ENCODE data around the gene NELL1.

NELL1 gene

DNA sequence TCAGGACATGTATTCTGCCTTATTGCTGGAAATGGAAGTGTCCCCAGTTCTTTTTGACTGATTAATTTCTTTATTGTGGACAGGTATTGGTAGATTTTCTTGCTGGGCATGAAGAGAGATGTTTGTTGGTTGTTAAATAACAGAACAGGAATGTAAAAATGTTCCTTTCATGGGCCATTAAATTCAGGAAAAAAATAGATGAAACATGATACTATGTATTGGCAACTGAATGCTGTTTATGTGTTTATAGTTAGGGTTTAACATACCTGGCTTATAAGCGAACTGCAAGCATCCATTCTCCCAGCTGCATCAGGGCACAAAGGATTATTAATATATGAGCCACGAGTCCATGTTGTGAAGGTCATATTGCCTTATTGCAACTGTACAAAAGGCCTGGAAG is 368.5 kb downstream of the NELL1 start:
- Histone ChIP-seq H3K27ac (no peak overlapping the region), H3K36me3 (replicated peaks) (no peaks in the 10 kb centered on the region), H3K27me3 (replicated peaks) (no peaks in the 10 kb centered on the region), H3K4me3 (ENCODE audit: low read depth, low read length) (no peak overlapping the region)
- DNase-seq = no peak
- in situ Hi-C loops (cut with HindIII; ENCODE audit: low pct_ligation_motif_present, low sequenced_read_pairs) = no loop called here
- TF ChIP-seq, protein P1, sequence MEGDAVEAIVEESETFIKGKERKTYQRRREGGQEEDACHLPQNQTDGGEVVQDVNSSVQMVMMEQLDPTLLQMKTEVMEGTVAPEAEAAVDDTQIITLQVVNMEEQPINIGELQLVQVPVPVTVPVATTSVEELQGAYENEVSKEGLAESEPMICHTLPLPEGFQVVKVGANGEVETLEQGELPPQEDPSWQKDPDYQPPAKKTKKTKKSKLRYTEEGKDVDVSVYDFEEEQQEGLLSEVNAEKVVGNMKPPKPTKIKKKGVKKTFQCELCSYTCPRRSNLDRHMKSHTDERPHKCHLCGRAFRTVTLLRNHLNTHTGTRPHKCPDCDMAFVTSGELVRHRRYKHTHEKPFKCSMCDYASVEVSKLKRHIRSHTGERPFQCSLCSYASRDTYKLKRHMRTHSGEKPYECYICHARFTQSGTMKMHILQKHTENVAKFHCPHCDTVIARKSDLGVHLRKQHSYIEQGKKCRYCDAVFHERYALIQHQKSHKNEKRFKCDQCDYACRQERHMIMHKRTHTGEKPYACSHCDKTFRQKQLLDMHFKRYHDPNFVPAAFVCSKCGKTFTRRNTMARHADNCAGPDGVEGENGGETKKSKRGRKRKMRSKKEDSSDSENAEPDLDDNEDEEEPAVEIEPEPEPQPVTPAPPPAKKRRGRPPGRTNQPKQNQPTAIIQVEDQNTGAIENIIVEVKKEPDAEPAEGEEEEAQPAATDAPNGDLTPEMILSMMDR (IDR thresholded peaks at IDR 0.05; ENCODE audit: low read depth, low read length, missing control alignments) = no peak

DNA sequence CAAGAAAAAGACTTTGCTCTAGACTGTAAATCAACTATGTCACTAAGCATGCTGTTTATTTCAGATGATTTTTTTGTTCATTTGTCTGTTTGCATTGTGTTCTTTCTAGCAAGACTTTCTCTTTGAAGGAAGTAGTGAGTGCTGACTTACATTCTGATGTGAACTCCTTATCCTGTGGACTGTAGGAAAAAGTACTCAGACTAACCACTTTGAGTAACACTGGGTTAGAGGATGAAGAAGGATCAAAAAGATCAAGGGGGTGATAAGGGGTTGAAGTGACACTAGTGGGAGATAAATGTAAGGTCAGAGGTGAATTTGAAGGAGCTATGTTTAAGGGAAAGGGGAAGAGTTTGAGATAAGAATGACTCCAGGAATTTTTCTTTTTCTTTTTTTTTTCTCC is 369.4 kb downstream of the NELL1 start:
- TF ChIP-seq, protein P1 (IDR thresholded peaks at IDR 0.05; ENCODE audit: low read depth, low read length, missing control alignments) = no peak
- in situ Hi-C loops (cut with HindIII; ENCODE audit: low pct_ligation_motif_present, low sequenced_read_pairs) = no loop called here

DNA sequence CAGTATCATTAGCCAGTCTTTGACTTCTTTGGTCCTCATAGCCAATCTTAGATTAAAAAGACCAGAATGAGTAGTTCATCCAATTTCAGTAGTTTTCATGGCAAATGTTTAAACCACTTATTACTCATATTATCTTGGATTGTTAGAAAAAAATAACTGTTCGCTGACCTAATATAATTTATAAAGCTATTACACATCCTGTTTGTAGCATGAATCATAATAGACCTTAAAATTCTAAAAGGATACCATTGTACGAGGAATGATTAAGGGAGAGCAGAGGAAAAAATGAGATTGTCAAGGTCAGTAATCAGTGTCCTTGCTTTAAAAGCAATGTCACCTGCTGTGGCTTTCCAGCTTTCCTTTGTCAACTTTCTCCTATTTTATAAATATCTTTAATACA is 371.2 kb downstream of the NELL1 start:
- no peaks in the 10 kb centered on the region for H3K36me3 ChIP-seq (replicated peaks)
- H3K27ac ChIP-seq = no peak overlapping the region
- H3K4me3 ChIP-seq (ENCODE audit: low read depth, low read length) = no peak overlapping the region
- DNase-seq = no peak
- in situ Hi-C loops (cut with HindIII; ENCODE audit: low pct_ligation_motif_present, low sequenced_read_pairs) = no loop called here
- TF ChIP-seq, protein P1 (IDR thresholded peaks at IDR 0.05; ENCODE audit: low read depth, low read length, missing control alignments) = no peak
- no peaks in the 10 kb centered on the region for H3K27me3 ChIP-seq (replicated peaks)

More for the DNA sequence above, 369.4 kb downstream of the NELL1 start:
- Histone ChIP-seq H3K4me3 (ENCODE audit: low read depth, low read length) (no peak overlapping the region), H3K36me3 (replicated peaks) (no peaks in the 10 kb centered on the region), H3K27me3 (replicated peaks) (no peaks in the 10 kb centered on the region), H3K27ac (no peak overlapping the region)
- DNase-seq = no peak

DNA sequence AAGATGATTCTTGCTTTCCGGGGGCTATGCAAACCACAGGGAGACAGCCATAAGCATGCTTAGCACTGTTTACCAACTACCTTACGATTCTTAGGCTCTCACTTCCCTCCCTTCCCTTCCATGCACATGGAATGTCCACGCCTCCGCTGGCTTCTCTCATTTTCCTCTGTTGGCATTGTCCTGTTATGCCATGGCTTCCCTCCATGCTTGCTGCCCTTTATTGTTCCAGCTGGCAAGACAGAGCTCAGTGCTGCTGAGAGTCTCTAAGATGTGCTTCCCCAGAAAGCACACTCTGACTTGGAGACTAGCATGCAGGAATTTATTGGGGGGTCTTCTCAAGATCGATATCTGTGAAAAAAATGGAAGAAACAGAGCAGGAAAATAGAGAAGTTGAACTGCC is 379.2 kb downstream of the NELL1 start:
- Histone ChIP-seq H3K36me3 (replicated peaks) (no peaks in the 10 kb centered on the region), H3K27ac (no peak overlapping the region), H3K27me3 (replicated peaks) (no peaks in the 10 kb centered on the region), H3K4me3 (ENCODE audit: low read depth, low read length) (no peak overlapping the region)
- in situ Hi-C loops (cut with HindIII; ENCODE audit: low pct_ligation_motif_present, low sequenced_read_pairs) = no loop called here
- TF ChIP-seq, protein P1 (IDR thresholded peaks at IDR 0.05; ENCODE audit: low read depth, low read length, missing control alignments) = no peak
- DNase-seq = no peak

DNA sequence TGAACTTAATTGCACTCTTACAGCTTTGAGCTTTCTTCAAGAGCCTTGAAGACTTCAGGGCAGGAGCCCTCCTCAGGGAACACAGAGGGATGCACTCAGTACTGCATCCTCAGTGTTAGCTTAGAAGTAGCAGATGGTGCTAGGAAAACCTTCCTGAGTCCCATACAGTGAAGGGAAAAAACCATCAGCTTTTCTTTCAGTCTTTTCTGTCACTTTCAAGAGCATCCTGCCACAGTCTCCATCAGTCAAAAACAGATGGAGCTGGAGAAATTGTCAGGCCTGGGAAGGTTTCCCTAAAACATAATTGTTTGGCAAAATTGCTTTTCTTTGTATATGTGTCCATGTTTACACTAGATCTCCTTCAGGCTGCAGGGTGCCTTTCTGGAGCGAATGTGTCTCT is 384.1 kb downstream of the NELL1 start:
- no peak overlapping the region for H3K4me3 ChIP-seq (ENCODE audit: low read depth, low read length)
- no peaks in the 10 kb centered on the region for H3K27me3 ChIP-seq (replicated peaks)
- DNase-seq = no peak
- in situ Hi-C loops (cut with HindIII; ENCODE audit: low pct_ligation_motif_present, low sequenced_read_pairs) = no loop called here
- H3K27ac ChIP-seq = no peak overlapping the region
- H3K36me3 ChIP-seq (replicated peaks) = no peaks in the 10 kb centered on the region
- TF ChIP-seq, protein P1 (IDR thresholded peaks at IDR 0.05; ENCODE audit: low read depth, low read length, missing control alignments) = no peak

DNA sequence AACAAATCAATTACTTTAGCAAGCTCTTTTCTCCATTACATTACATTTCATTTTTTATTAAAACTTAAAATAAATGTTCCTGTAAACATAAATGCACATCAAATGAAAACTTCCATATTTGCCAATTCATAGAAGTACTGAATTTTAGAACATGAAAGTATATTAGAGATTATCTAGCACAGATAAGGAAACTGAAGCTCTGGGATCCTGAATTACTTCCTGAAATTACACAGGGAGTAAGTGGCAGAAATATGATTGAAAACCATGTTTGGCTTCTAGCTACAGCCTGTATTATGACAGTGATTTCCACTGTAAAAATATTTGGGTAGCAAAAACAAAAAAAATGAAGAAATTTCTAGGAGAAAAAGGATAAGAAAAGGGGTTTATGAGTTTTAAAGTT is 387.3 kb downstream of the NELL1 start:
- no peaks in the 10 kb centered on the region for H3K27me3 ChIP-seq (replicated peaks)
- no peak for DNase-seq
- H3K4me3 ChIP-seq (ENCODE audit: low read depth, low read length) = no peak overlapping the region
- TF ChIP-seq, protein P1 (IDR thresholded peaks at IDR 0.05; ENCODE audit: low read depth, low read length, missing control alignments) = no peak
- no peaks in the 10 kb centered on the region for H3K36me3 ChIP-seq (replicated peaks)
- in situ Hi-C loops (cut with HindIII; ENCODE audit: low pct_ligation_motif_present, low sequenced_read_pairs) = no loop called here
- H3K27ac ChIP-seq = no peak overlapping the region

All from brain microvascular endothelial cell (primary cell).